Cardiac muscle cell (in vitro differentiated cells and primary cell): Measurements from ENCODE around the gene SEMA3A. TPM values are rescaled to one million over a fixed set of nuclear protein-coding genes. Genes with fewer than 3 reads are reported as not detected.
A peak's percentile ranks its signal among the peaks of the same experiment; 100 is the strongest.
"Not testable (repeated sequence)": the region's sequence is repeated elsewhere in the genome, so short reads cannot be mapped to it uniquely, and the experiment has no call there.

Source experiments
- DNase-seq, 2 donors: peaks; one replicate each; pipeline versions ENCODE4 v3.0.0 to v3.0.0-alpha.2; 2010 to 2017; ENCODE audit warnings: low read depth in 1 of 2, low spot score in 1 of 2
- H3K27ac ChIP-seq: fragments of 200-600 bp; sonication (generic); 2 replicates; pipeline ENCODE4 v1.5.1; 2016
- H3K27me3 ChIP-seq: fragments of 200-600 bp; sonication (generic); 2 replicates; pipeline ENCODE4 v1.6.0; 2016; ENCODE audit warnings: control low read depth
- H3K36me3 ChIP-seq: fragments of 200-600 bp; sonication (generic); 2 replicates; pipeline ENCODE4 v1.5.1; 2016; ENCODE audit warnings: control low read depth
- H3K4me1 ChIP-seq: fragments of 200-600 bp; sonication (generic); 2 replicates; pipeline ENCODE4 v1.8.1; 2017; ENCODE audit warnings: low read depth, mild to moderate bottlenecking, mixed run types
- H3K4me3 ChIP-seq: fragments of 200-600 bp; sonication (generic); 2 replicates; pipeline ENCODE4 v1.5.1; 2016; ENCODE audit warnings: mild to moderate bottlenecking
- H3K9me3 ChIP-seq: fragments of 200-600 bp; sonication (generic); 2 replicates; pipeline ENCODE4 v1.5.1; 2017; ENCODE audit warnings: low read depth, mild to moderate bottlenecking, control low read depth
- polyA plus RNA-seq: library from polyadenylated mRNA; unstranded; fragments of >200 nt; fragmentation: Nextera tagmentation; extraction: Ambion mirVana; gene quantifications from 2 replicates; pipeline ENCODE4 v1.2.1, GENCODE V29; 2016
- total RNA-seq: library from RNA; depleted of rRNA; stranded (reverse); fragments of >200 nt; gene quantifications from 2 replicates; pipeline ENCODE4 v1.2.3, GENCODE V29; 2016
- TF ChIP-seq, protein P1 (sequence below): IDR thresholded peaks from 2 replicates; pipeline ENCODE4 v1.5.1; 2012; ENCODE audit warnings: low read depth, mild to moderate bottlenecking, low read length

The SEMA3A gene
- total RNA-seq (35.9 and 37.3 TPM in 2 replicates), polyA plus RNA-seq (33.5 and 34.1 TPM in 2 replicates)

DNA sequence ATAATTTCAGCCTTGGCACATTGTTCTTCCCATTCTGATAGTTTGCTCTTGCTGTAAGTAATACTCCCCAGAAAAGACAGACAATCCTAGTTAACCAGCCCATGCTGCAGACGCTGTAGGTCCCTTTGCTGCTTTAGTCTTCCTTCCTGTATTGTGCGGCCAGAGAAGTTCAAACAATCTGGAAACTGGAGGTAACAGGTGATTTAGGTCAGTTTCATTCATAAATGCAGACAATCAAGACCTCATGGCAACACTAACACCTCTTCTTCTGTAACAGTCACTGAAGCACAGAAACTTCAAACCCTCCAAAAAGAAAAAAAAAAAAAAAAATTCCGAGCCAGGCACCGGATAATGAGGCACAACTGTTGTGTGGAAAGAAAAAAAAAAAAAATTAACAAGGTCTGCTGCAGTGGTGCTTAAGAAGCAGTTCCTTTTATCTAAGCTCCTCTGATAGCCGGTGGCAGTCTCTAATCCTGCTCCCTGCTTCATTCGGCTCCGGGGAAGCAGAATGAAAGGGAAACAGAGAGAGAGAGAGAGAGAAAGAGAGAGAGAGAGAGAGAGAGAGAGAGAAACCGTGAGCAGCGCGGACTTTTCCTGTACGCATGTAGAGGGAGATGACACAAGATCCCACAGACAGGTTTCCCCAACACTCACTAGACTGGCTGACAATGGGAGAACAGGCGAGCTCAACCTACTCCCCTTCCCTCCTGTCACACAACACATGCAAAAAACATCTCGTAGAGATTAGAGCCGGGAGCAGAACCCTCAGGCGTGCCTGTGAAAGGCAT lies at the start of gene SEMA3A:
SEMA3A (minus strand) TSS at position 306 of the 788 bp plus-strand sequence; CDS start at position 103, 203 bp downstream.
- Histone ChIP-seq H3K9me3 (no peaks in the 10 kb centered on the region), H3K4me1 (peaks cover 18% of the 10 kb centered on the region), H3K27ac (peak within 1 kb of the TSS; percentile 90), H3K36me3 (no peaks in the 10 kb centered on the region), H3K27me3 (no peaks in the 10 kb centered on the region), H3K4me3 (peak within 1 kb of the TSS; percentile 56)
- peak; percentile 80 to 89 for DNase-seq
- TF ChIP-seq, protein P1, sequence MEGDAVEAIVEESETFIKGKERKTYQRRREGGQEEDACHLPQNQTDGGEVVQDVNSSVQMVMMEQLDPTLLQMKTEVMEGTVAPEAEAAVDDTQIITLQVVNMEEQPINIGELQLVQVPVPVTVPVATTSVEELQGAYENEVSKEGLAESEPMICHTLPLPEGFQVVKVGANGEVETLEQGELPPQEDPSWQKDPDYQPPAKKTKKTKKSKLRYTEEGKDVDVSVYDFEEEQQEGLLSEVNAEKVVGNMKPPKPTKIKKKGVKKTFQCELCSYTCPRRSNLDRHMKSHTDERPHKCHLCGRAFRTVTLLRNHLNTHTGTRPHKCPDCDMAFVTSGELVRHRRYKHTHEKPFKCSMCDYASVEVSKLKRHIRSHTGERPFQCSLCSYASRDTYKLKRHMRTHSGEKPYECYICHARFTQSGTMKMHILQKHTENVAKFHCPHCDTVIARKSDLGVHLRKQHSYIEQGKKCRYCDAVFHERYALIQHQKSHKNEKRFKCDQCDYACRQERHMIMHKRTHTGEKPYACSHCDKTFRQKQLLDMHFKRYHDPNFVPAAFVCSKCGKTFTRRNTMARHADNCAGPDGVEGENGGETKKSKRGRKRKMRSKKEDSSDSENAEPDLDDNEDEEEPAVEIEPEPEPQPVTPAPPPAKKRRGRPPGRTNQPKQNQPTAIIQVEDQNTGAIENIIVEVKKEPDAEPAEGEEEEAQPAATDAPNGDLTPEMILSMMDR, result no peak

DNA sequence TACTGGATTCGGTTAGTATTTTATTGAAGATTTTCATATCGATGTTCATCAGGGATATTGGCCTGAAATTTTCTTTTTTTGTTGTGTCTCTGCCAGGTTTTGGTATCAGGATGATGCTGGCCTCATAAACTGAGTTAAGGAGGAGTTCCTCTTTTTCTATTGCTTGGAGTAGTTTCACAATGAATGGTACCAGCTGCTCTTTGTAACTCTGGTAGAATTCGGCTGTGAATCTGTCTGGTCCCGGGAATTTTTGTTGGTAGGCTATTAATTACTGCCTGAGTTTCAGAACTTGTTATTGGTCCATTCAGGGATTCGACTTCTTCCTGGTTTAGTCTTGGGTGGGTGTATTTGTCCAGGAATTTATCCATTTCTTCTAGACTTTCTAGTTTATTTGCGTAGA lies 48.4 kb upstream of the SEMA3A start:
- not testable (repeated sequence) for H3K9me3 ChIP-seq, H3K4me1 ChIP-seq, DNase-seq, H3K36me3 ChIP-seq, H3K4me3 ChIP-seq, H3K27ac ChIP-seq, H3K27me3 ChIP-seq

DNA sequence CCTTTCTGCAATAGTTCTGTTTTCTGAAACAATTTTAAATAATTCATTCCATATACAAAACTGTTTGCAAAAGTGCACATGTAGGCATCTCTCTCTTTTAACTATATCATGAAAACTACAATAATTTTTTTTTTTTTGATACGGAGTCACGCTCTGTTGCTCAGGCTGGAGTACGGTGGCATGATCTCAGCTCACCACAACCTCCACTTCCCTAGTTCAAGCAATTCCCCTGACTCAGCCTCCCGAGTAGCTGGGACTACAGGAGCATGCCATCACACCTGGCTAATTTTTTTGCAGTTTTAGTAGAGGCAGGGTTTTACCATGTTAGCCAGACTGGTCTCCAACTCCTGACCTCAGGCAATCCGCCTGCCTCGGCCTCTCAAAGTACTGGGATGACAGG lies 44.0 kb upstream of the SEMA3A start:
- H3K4me1 ChIP-seq, result no peaks in the 10 kb centered on the region
- H3K4me3 ChIP-seq, result no peak overlapping the region
- H3K9me3 ChIP-seq, result no peaks in the 10 kb centered on the region
- no peaks in the 10 kb centered on the region for H3K36me3 ChIP-seq
- H3K27me3 ChIP-seq, result no peaks in the 10 kb centered on the region
- H3K27ac ChIP-seq, result no peak overlapping the region
- DNase-seq, result no peak
- TF ChIP-seq, protein P1, result no peak

DNA sequence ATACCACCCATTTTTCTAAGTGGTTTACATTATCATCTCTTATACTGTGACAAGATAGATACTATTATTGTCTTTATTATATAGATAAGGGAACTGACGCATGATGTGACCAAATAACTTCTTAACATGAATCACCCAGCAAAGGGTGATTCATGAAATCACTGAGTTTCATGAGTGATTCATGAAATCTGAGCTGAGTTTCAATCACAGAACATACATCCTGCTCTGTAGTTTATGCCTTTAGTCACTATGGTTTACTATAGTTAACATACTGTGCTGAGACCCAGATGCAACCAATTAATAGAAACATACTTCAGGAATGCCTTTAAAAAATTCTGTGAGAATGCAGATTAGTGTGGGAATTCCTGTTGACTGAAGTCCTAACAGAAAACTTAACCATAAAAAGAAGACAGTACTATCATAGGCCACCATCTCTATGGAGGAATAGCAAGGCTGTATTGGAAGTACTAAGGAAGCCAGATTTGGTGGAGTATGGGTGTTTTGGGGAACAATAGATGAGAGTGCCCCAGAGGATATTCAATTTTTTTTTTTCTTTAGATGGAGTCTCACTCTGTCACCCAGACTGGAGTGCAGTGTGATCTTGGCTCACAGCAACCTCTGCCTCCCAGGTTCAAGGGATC lies 43.1 kb upstream of the SEMA3A start:
- DNase-seq, result peak in 1 of 2 donors; percentile 76
- Histone ChIP-seq H3K36me3 (no peaks in the 10 kb centered on the region), H3K4me1 (no peaks in the 10 kb centered on the region), H3K4me3 (no peak overlapping the region), H3K27ac (no peak overlapping the region), H3K27me3 (no peaks in the 10 kb centered on the region), H3K9me3 (no peaks in the 10 kb centered on the region)
- TF ChIP-seq, protein P1, result no peak

DNA sequence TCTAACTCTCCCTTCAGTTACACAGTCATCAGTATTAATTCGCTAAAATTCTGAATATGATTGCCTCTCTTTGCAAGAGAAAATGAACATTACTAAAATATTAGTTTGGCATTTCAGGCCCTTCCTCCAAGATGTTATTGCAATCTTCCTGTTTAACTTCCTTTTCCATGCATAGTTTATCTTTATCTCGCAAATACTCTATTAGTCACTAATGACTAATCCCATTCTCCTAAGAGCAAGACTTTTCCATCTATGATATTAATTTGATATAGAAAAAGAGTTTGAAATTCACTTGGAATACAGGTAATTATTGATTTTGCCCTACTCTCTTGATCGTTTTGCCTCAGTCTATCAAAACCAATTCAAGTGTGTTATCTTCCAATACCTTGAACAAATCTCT lies 41.8 kb upstream of the SEMA3A start:
- Histone ChIP-seq H3K36me3 (no peaks in the 10 kb centered on the region), H3K27ac (no peak overlapping the region)
- peak in 1 of 2 donors; percentile 49 for DNase-seq

More for the DNA sequence above, 41.8 kb upstream of the SEMA3A start:
- TF ChIP-seq, protein P1, result no peak
- no peak overlapping the region for H3K4me3 ChIP-seq
- H3K4me1 ChIP-seq, result no peaks in the 10 kb centered on the region
- H3K9me3 ChIP-seq, result no peaks in the 10 kb centered on the region
- H3K27me3 ChIP-seq, result no peaks in the 10 kb centered on the region
